HG02588 (cell line): Measurements from ENCODE around the gene PPIL3.
"Not testable (repeated sequence)": the region's sequence is repeated elsewhere in the genome, so short reads cannot be mapped to it uniquely, and the experiment has no call there.

Source experiments
- ATAC-seq: cut with Tn5 transposase; IDR thresholded peaks from one replicate; pipeline ENCODE4 v1.9.1; 2021; ENCODE audit warnings: mild to moderate bottlenecking, moderate library complexity; ENCODE audit not compliant: unreplicated experiment

Gene PPIL3

GRCh38 chr2:200888704-200889625 is at the start of gene PPIL3, which contains the start of gene NIF3L1:
PPIL3 (minus strand) TSS chr2:200889077; CDS start chr2:200887615, 1,462 bp downstream.
NIF3L1 (plus strand) TSS chr2:200889371; CDS start chr2:200891944, 2,573 bp downstream.
- ATAC-seq = peak; percentile 84

GRCh38 chr2:200930947-200931626 is 42.2 kb upstream of the PPIL3 start:
- ATAC-seq = no peak

GRCh38 chr2:200929334-200930249 is 40.7 kb upstream of the PPIL3 start:
- ATAC-seq = no peak

GRCh38 chr2:200922439-200922838 is 33.6 kb upstream of the PPIL3 start:
- ATAC-seq = no peak

- no peak for ATAC-seq
Observed at GRCh38 chr2:200913654-200914053, 24.8 kb upstream of the PPIL3 start.

- ATAC-seq = no peak
Observed at GRCh38 chr2:200909958-200910357, 21.1 kb upstream of the PPIL3 start.

- no peak for ATAC-seq
Observed at GRCh38 chr2:200905618-200906296, 16.9 kb upstream of the PPIL3 start.

- peak; percentile 93 for ATAC-seq
Observed at GRCh38 chr2:200901459-200902072, 12.7 kb upstream of the PPIL3 start.

- ATAC-seq = no peak
Observed at GRCh38 chr2:200899482-200899881, 10.6 kb upstream of the PPIL3 start.

GRCh38 chr2:200881715-200882249 is 7.1 kb downstream of the PPIL3 start:
- not testable (repeated sequence) for ATAC-seq

GRCh38 chr2:200878289-200878880 is 10.5 kb downstream of the PPIL3 start:
- no peak for ATAC-seq

GRCh38 chr2:200877443-200877842 is 11.4 kb downstream of the PPIL3 start:
- no peak for ATAC-seq

GRCh38 chr2:200873560-200873959 is 15.3 kb downstream of the PPIL3 start:
- ATAC-seq = no peak

- ATAC-seq = no peak
Observed at GRCh38 chr2:200871151-200871550, 17.7 kb downstream of the PPIL3 start.

GRCh38 chr2:200869014-200869413 is 19.9 kb downstream of the PPIL3 start:
- ATAC-seq = no peak

- peak; percentile 83 for ATAC-seq
Observed at GRCh38 chr2:200864176-200865034, 24.5 kb downstream of the PPIL3 start, which contains the start of gene CLK1. CLK1 (minus strand) TSS chr2:200864658; CDS start chr2:200861862, 2,796 bp downstream.

- no peak for ATAC-seq
Observed at GRCh38 chr2:200863782-200864175, 25.1 kb downstream of the PPIL3 start.

GRCh38 chr2:200862532-200863000 is 26.3 kb downstream of the PPIL3 start:
- ATAC-seq = no peak
